HepG2 (cell line): ENCODE measurements around the gene SOCS1. TPM values are rescaled to one million over a fixed set of nuclear protein-coding genes. Genes with fewer than 3 reads are reported as not detected.
A peak's percentile ranks its signal among the peaks of the same experiment; 100 is the strongest.

Experiments used
- ATAD3A ChIP-seq: sonication (generic); formaldehyde crosslinking; IDR thresholded peaks from 2 replicates; pipeline ENCODE4 v1.4.0; 2020; ENCODE audit warnings: missing genetic modification reagents
- FOSL2 ChIP-seq: sonication (generic); formaldehyde crosslinking; IDR thresholded peaks from 2 replicates; pipeline ENCODE4 v1.4.0; 2020; ENCODE audit warnings: missing genetic modification reagents
- FOXP4 ChIP-seq: sonication (generic); formaldehyde crosslinking; IDR thresholded peaks from 2 replicates; pipeline ENCODE4 v1.4.0; 2020; ENCODE audit warnings: missing genetic modification reagents
- HES4 ChIP-seq: sonication (generic); formaldehyde crosslinking; IDR thresholded peaks from 2 replicates; pipeline ENCODE4 v1.9.0; 2021; ENCODE audit warnings: mild to moderate bottlenecking, missing genetic modification reagents, borderline replicate concordance
- HIC2 ChIP-seq: sonication (generic); formaldehyde crosslinking; IDR thresholded peaks from 2 replicates; pipeline ENCODE4 v1.9.0; 2022; ENCODE audit warnings: low read depth, missing genetic modification reagents
- KLF15 ChIP-seq: sonication (generic); formaldehyde crosslinking; IDR thresholded peaks from 2 replicates; pipeline ENCODE4 v1.8.1; 2023; ENCODE audit warnings: borderline replicate concordance, mild to moderate bottlenecking, inconsistent platforms, missing genetic modification reagents, mixed read lengths
- MAZ ChIP-seq, 2 experiments: sonication (generic) in 1 of 2; formaldehyde crosslinking in 1 of 2; IDR thresholded peaks; 2 replicates each; pipeline versions ENCODE4 v1.5.0 to v1.6.1; 2012 to 2020; ENCODE audit warnings: low read depth in 2 of 2, mild to moderate bottlenecking in 2 of 2, borderline replicate concordance in 1 of 2, improper control_type of control experiment in 1 of 2, low read length in 1 of 2, missing genetic modification reagents in 1 of 2, moderate library complexity in 1 of 2
- NPAS2 ChIP-seq: sonication (generic); formaldehyde crosslinking; IDR thresholded peaks from 2 replicates; pipeline ENCODE4 v1.8.0; 2022; ENCODE audit warnings: mild to moderate bottlenecking, missing genetic modification reagents, borderline replicate concordance
- POGZ ChIP-seq: sonication (generic); formaldehyde crosslinking; IDR thresholded peaks from 2 replicates; pipeline ENCODE4 v1.4.0; 2020; ENCODE audit warnings: mild to moderate bottlenecking, missing genetic modification reagents
- RAD21 ChIP-seq: fragments of 450-650 bp; formaldehyde crosslinking; IDR thresholded peaks from 2 replicates; pipeline ENCODE4 v1.5.0; 2020; ENCODE audit warnings: mild to moderate bottlenecking
- TERF1 ChIP-seq: sonication (generic); formaldehyde crosslinking; IDR thresholded peaks from 2 replicates; pipeline ENCODE4 v1.8.0; 2022; ENCODE audit warnings: mild to moderate bottlenecking, missing genetic modification reagents, moderate library complexity
- ZGPAT ChIP-seq: IDR thresholded peaks from 2 replicates; pipeline ENCODE4 v1.6.1; 2016; ENCODE audit warnings: mild to moderate bottlenecking
- ZMYM3 ChIP-seq: sonication (generic); formaldehyde crosslinking; IDR thresholded peaks from 2 replicates; pipeline ENCODE4 v1.5.1; 2020; ENCODE audit warnings: mild to moderate bottlenecking, missing genetic modification reagents
- ZNF513 ChIP-seq: sonication (generic); formaldehyde crosslinking; conservative IDR thresholded peaks from 2 replicates; pipeline ENCODE4 v1.5.0; 2020; ENCODE audit warnings: missing genetic modification reagents
- ZNF547 ChIP-seq: sonication (generic); formaldehyde crosslinking; IDR thresholded peaks from 2 replicates; pipeline ENCODE4 v1.5.1; 2020; ENCODE audit warnings: mild to moderate bottlenecking, missing genetic modification reagents
- ZNF552 ChIP-seq: sonication (generic); formaldehyde crosslinking; IDR thresholded peaks from 2 replicates; pipeline ENCODE4 v1.9.0; 2022; ENCODE audit warnings: missing genetic modification reagents, mild to moderate bottlenecking, borderline replicate concordance
- ZNF652 ChIP-seq: IDR thresholded peaks from 2 replicates; pipeline ENCODE4 v1.6.1; 2016; ENCODE audit warnings: low read depth, borderline replicate concordance
- ZNF709 ChIP-seq: sonication (generic); formaldehyde crosslinking; IDR thresholded peaks from 2 replicates; pipeline ENCODE4 v1.5.0; 2020; ENCODE audit warnings: mild to moderate bottlenecking, missing genetic modification reagents
- ZNF777 ChIP-seq: sonication (generic); formaldehyde crosslinking; IDR thresholded peaks from 2 replicates; pipeline ENCODE4 v1.4.0; 2020; ENCODE audit warnings: missing genetic modification reagents
- polyA plus RNA-seq, 8 experiments: library from polyadenylated mRNA; depleted of rRNA in 3 of 8; stranded (reverse) in 7 of 8; unstranded in 1 of 8; fragments of >200 nt; fragmentation: Illumina TruSeq in 4 of 8; extraction: Trizol in 4 of 8; gene quantifications; 2 replicates each; pipeline versions ENCODE4 v1.2.1 to v1.2.3, GENCODE V29; 2011 to 2016; ENCODE audit warnings: low read depth in 4 of 8, missing spikeins in 1 of 8, mixed read lengths in 1 of 8; ENCODE audit not compliant: insufficient read depth in 1 of 8
- total RNA-seq, 5 experiments: library from RNA; depleted of rRNA; stranded (reverse); fragments of >200 nt; fragmentation: Illumina TruSeq; extraction: Trizol; gene quantifications; 2 replicates each; pipeline ENCODE4 v1.2.3, GENCODE V29; 2016; ENCODE audit warnings: low read depth in 1 of 5

SOCS1 gene
- total and polyA plus RNA-seq, 2 of the 13 experiments (the other 11 are each of a cell fraction or from before 2014, with no cell fraction given) = 5.3 to 6.3 TPM

GRCh38 chr16:11255737-11256660 is at the start of gene SOCS1 (continued):
- peak; percentile 88 for TF ChIP-seq MAZ (IDR thresholded peaks at IDR 0.05; ENCODE audit: borderline replicate concordance, low read depth, low read length)
- TF ChIP-seq MAZ (CRISPR knock-in tag; IDR thresholded peaks at IDR 0.05; ENCODE audit: low read depth) = peak; percentile 99
- TF ChIP-seq ZNF552 (CRISPR knock-in tag) = peak; percentile 85; the same call in 1 of the 2 replicates
- TF ChIP-seq HES4 (CRISPR knock-in tag) = peak; percentile 85
- no peak for TF ChIP-seq ZMYM3
- TF ChIP-seq ZNF652 = no peak
- peak; percentile 68; the same call in 1 of the 2 replicates for TF ChIP-seq ZNF709 (CRISPR knock-in tag)
- TF ChIP-seq ATAD3A (CRISPR knock-in tag) = no peak
- TF ChIP-seq NPAS2 = no peak
- TF ChIP-seq KLF15 (CRISPR knock-in tag) = peak; percentile 47; the same call in 1 of the 2 replicates
- TF ChIP-seq POGZ (CRISPR knock-in tag) = peak; percentile 63; the same call in 1 of the 2 replicates
- TF ChIP-seq ZNF547 = no peak
- TF ChIP-seq FOSL2 (CRISPR knock-in tag) = peak; percentile 14; the same call in 1 of the 2 replicates
- TF ChIP-seq ZGPAT (CRISPR knock-in tag) = peak; percentile 68; the same call in 1 of the 2 replicates
- 0 out of 2 replicates have a peak, but pooled peaks have one; percentile 69 for TF ChIP-seq ZNF513
- peak; percentile 23; the same call in 1 of the 2 replicates for TF ChIP-seq TERF1
- peak; percentile 99 for TF ChIP-seq RAD21
- no peak for TF ChIP-seq HIC2 (CRISPR knock-in tag)
- peak; percentile 86 for TF ChIP-seq ZNF777 (CRISPR knock-in tag)
- TF ChIP-seq FOXP4 = peak; percentile 68
